GM12874 (cell line): ENCODE data around the gene PER3.

Experiments used
- TF ChIP-seq, protein P1 (sequence below): IDR thresholded peaks from 2 replicates; pipeline ENCODE4 v1.5.1; 2011; ENCODE audit warnings: low read depth, mild to moderate bottlenecking, control low read depth, low read length, moderate library complexity; ENCODE audit not compliant: insufficient read depth

The PER3 gene

DNA sequence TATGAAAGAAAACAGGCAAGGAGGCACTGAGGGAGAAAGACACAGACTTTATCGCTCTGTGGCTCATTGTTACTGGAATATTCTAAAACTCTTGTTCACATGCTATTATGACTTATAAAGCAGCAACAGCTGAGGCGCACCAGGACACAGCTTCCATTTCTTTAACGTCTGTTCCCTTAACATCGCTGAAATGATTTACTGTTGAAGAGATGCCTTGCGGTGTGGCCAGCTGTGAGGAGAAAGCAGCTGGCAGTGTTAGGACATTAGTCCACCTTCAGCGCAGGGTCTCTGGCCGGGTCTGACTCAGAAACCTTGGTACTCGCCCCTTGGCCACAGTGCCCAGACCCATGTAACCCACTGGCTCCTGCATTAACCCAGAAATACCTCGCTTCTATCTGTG, 3.1 kb upstream of the PER3 start:
- TF ChIP-seq, protein P1, sequence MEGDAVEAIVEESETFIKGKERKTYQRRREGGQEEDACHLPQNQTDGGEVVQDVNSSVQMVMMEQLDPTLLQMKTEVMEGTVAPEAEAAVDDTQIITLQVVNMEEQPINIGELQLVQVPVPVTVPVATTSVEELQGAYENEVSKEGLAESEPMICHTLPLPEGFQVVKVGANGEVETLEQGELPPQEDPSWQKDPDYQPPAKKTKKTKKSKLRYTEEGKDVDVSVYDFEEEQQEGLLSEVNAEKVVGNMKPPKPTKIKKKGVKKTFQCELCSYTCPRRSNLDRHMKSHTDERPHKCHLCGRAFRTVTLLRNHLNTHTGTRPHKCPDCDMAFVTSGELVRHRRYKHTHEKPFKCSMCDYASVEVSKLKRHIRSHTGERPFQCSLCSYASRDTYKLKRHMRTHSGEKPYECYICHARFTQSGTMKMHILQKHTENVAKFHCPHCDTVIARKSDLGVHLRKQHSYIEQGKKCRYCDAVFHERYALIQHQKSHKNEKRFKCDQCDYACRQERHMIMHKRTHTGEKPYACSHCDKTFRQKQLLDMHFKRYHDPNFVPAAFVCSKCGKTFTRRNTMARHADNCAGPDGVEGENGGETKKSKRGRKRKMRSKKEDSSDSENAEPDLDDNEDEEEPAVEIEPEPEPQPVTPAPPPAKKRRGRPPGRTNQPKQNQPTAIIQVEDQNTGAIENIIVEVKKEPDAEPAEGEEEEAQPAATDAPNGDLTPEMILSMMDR = no peak

DNA sequence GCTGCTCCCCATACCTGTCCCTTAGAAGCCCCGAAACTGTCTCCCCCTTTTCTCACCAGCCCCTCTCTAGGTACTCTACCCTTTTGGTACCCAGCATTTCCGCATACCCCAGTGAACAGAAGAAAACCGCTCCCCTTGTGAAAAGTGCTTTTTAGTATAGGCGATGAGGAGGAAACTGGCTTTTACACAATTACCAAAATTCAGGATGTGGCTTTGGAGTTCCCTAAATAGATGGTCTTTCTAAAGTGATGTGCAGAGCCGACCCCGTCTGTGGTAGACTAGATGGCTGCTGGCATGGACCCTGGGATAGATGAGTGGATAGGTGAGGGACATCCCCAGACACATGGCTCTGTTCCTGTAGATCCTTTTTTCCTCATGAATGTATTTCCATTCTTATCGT, 2.6 kb upstream of the PER3 start:
- TF ChIP-seq, protein P1 = no peak

DNA sequence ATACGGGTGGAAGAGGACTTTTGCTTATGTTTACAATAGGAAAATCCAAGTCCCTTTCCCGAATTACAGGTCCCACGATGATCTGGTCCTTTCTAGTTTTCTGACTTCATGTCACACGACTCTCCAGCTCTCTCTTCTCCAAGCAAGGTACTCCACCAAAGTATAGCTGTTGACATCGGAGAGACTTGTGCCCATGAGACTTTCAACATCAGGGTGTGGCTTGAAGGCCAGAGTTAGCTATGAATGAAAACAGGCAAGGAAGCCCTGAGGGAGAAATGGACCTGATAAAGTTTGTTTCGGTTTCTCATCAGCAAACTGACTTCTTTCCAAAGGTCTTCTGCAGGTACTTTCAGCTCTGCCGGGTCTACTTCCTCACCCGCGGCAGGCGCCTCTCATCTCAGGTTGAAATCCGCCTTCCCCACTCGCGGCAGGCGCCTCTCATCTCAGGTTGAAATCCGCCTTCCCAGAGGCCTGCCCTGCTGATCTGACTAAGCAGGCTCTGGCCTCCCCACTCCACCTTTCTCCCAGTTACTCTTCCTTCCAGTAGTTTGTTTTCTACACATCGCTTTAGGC, 2.1 kb upstream of the PER3 start:
- TF ChIP-seq, protein P1 = no peak

DNA sequence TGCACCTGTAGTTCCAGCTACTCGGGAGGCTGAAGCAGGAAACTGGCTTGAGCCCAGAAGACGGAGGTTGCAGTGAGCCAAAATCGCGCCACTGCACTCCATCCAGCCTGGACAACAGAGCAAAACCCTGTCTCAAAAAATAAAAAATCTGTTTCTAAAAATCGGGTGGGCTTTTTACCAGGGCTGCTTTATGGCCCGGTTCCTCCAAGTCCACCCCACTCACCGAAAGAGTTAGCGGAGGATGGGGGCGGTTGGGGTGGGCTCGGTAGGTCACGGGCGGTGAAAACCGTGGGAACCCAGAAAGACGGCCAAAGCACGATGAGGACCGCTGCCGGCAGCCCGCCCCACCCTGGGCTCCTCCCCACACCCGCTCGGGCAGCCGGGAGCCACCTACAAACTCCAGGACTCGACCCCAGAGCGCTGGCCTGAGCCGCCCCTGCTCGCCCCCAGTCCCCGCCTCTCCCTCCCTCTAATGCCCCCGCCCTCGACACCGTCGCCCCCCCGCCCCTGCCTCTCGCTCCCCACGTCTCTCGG, 846 bp upstream of the PER3 start:
- TF ChIP-seq, protein P1 = no peak

DNA sequence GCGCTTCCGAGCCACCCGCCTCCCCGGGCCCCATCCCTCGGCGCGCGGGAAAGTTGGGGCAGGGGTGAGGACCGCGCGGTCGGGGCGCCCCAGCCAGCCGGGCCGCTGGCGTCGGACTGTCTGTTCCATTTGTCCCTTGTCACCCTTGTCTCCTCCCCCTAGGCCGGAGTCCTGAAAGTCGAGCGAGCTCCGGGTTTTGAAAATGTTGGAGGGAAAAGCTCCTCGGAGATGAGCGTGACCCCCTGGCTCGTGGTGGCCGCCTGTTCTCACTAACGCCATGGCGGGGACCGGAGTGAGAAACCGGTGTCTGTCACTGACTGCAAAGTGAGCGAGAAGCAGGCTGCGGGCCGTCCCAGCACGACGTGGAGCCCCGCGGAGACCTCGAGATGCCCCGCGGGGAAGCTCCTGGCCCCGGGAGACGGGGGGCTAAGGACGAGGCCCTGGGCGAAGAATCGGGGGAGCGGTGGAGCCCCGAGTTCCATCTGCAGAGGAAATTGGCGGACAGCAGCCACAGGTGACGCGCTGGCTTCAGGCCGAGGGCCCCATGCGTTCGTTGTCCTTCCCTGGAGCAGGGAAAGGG, 491 bp downstream of the PER3 start:
- TF ChIP-seq, protein P1 = no peak

DNA sequence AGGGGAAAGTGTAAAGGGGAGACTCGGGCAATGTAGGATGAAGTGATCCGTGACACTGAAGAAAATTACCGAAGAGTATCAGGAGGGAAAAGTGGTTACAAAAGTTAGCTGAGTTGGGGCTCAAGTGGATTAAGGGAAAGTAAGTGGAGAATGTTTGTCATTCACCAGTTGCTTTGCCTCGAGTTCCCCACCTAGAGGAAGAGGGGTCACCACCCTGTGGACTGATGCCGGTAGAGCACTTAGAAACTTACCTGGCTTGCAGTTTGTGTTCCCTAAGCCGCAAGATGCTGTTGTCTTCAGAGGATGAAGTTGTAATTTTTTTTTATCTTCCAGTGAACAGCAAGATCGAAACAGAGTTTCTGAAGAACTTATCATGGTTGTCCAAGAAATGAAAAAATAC, 1.0 kb downstream of the PER3 start:
- TF ChIP-seq, protein P1 = no peak

DNA sequence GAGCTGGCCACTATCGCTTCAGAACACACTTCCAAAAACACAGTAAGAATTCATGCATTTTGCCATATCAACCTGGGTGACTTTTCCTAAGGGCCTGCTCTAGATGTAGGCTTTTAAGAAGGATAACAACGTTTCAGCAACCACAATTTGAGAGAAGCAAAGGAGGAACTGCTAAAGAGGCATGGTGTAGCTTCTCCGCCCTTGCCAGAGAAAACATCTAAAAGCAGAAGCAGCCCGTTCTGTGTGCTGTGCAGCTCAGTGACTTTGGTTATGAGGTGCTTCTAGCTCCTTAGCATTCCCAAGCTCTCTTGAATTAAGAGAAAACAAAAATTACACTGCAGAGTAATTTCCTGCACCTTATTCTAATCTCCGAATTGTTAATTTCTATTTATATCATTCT, 2.7 kb downstream of the PER3 start:
- TF ChIP-seq, protein P1 = no peak

DNA sequence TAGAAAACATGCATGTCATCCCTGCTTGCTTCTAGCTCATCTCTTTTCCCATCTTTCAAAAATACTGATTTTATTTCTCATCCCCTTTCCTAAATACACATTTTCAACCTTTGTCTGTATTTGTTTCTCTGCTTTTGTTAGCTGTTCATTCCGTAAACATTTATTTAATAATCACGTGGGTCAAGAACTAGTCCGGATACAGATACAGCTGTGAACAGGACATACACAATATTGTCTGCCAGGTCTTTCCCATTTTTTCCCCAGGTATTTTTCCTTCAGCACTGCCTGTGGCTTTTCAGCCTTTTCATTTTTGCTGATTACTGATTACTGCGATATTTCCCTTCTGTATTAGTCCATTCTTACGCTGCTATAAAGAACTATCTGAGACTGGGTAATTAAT, 5.7 kb downstream of the PER3 start:
- TF ChIP-seq, protein P1 = no peak
